KOPT-K1 (cell line): Measurements from ENCODE around the gene CTPS1.

Experiments
- H3K27ac ChIP-seq: fragments of 200-600 bp; sonication (generic); 2 replicates; pipeline ENCODE4 v1.5.1; 2016; ENCODE audit warnings: antibody characterized with exemption, mild to moderate bottlenecking, low read depth, low read length; ENCODE audit not compliant: poor library complexity, severe bottlenecking
- H3K36me3 ChIP-seq: fragments of 200-600 bp; sonication (generic); 2 replicates; pipeline ENCODE4 v1.5.1; 2017; ENCODE audit warnings: antibody characterized with exemption, mild to moderate bottlenecking, low read length, moderate library complexity; ENCODE audit not compliant: insufficient read depth
- H3K9me3 ChIP-seq: fragments of 200-600 bp; sonication (generic); 2 replicates; pipeline ENCODE4 v1.5.1; 2017; ENCODE audit warnings: antibody characterized with exemption, low read length, mild to moderate bottlenecking; ENCODE audit not compliant: insufficient read depth, poor library complexity, severe bottlenecking

Gene CTPS1

DNA sequence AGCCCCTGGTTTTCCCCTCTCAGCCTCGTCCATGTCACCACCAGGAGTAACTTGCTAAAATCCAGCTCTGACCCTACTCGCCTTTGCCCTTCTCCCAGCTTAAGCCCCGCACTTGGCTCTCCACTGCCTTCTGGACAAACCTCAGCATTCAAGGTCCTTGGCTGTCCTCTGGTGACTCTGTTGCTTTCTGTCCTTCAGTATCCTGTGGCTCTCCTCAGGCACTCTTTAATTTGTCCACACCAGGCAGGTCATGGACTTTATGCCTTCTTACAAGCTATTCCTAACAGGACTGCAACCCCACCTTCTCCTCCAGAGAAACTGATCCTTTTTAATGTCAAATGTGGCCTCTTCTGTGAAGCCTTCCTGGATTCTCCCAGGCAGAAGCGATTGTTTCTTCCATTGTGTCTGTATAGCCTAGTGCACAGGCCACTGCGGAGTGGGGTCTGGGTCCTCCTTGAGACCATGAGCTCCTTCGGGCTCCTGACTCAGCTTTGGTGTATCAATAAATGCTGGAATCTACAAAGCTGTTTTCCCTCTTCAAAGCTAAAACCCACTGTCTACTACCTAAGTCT, 26.7 kb upstream of the CTPS1 start:
- Histone ChIP-seq H3K9me3 (no peaks in the 10 kb centered on the region), H3K27ac (no peak overlapping the region), H3K36me3 (no peaks in the 10 kb centered on the region)

DNA sequence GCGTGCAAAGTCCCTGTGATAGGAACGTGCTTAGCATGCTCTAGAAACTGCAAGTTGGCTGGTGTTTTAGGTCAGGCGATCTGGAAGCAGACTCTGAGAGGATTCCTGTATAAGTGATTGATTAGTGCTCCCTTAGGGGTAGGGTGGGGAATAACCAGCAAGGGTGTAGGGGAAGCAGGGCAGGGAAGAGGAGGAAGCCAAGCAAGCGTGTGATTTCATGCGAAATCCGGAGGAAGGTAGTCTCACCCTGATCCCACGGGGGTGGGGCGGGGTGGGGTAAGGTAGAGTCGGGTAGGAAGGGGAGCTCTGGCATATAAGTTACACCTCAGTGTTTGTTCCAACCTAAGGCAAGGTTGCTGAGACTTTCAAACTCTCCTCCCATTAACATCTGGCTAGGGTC, 24.9 kb upstream of the CTPS1 start:
- H3K36me3 ChIP-seq = no peaks in the 10 kb centered on the region
- no peak overlapping the region for H3K27ac ChIP-seq
- H3K9me3 ChIP-seq = peaks cover 4% of the 10 kb centered on the region

DNA sequence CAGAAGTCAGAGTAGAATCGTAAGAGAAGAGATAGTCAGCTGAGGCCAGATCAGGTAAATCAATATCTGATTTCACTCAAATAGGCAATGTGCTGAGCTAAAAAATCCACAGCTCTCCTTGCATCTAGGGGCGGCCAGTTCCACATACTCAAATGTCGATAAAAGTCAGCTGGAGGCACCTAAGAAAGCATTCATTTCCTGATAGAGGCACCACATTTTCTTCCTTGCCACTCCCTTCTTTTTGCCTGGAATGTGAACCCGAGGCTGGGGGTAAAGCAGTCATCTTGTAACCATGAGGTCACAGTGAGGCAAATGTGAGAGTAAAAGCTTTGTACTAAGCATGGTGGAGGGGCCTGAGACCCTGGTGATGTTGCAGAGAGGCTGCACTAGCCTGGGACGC, 24.2 kb upstream of the CTPS1 start:
- H3K9me3 ChIP-seq = peaks cover 4% of the 10 kb centered on the region
- no peaks in the 10 kb centered on the region for H3K36me3 ChIP-seq
- no peak overlapping the region for H3K27ac ChIP-seq

DNA sequence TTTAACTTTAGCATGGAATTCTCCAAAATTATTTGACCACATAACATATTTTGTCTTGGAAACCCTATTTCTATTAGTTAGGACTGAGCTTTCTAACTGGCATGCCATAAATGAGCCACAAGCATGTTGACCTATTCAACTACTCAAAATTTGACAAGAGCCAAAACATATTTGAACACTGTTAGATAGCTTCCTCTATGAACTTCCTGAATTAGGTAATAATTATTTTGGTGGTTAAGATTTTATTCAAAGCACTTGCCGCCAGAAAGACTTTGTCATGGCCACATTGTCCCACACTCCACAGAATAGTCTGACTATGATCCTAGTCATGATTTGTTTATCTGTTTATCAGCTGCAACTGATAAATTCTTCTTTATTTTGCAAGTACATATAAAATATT, 23.1 kb upstream of the CTPS1 start:
- Histone ChIP-seq H3K36me3 (no peaks in the 10 kb centered on the region), H3K9me3 (peaks cover 4% of the 10 kb centered on the region), H3K27ac (no peak overlapping the region)

DNA sequence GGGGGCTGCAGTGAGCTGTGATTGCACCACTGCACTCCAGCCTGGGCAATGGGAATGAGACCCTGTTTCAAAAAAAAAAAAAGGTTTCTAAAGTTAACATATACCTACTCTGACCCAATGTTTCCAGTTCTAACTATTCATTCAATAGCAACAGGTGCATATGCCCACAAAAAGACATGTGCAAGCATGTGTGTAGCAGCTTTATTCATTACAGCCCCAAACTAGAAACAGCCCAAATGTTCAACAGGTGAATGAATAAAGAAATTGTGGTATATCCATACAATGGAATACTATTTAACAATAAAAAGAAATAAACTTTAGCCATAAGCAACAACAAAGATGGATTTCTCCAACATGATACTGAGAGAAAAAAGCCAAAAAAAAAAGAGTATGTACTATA, 21.3 kb upstream of the CTPS1 start:
- no peaks in the 10 kb centered on the region for H3K36me3 ChIP-seq
- H3K27ac ChIP-seq = no peak overlapping the region
- H3K9me3 ChIP-seq = peaks cover 4% of the 10 kb centered on the region

DNA sequence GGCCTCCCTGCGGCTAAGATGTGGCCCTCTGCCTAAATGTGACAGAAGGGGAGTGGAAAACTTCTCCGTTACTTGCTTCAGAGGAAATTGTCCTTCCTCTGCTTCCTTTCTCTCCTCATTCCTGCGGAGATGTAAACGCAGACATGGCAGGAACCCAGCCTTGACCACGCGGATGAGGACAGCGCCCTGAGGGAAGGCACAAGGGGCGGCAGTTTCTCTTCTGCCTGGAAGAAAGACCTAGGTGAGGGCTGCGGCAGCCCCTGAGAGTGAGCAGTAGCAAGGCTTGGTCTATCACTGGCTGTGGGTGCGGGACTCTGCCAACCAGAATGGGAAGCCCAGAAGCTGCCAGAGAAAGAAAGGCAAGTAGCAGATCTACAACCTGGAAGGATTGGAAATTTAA, 14.0 kb upstream of the CTPS1 start:
- Histone ChIP-seq H3K27ac (no peak overlapping the region), H3K9me3 (no peaks in the 10 kb centered on the region), H3K36me3 (no peaks in the 10 kb centered on the region)

DNA sequence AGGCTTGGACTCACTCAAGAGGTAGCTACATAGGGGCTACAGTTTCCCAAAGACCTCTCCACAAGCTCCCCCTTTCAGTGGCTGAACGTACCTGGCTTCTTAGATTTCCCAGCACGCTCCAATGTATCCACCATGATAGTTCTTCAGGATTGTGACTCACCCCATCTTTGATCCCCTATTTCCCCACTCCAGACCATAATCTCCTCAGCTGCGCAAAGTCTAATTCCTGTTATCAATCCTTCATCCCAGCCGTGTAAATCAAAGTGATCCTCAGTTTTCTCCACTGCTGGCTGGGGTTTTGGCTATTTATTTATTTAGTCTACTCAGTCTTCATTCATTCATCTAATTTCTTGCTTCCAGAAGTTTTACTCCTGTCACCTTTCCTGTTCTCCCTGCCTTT, 13.1 kb upstream of the CTPS1 start:
- no peak overlapping the region for H3K27ac ChIP-seq
- no peaks in the 10 kb centered on the region for H3K36me3 ChIP-seq
- no peaks in the 10 kb centered on the region for H3K9me3 ChIP-seq

DNA sequence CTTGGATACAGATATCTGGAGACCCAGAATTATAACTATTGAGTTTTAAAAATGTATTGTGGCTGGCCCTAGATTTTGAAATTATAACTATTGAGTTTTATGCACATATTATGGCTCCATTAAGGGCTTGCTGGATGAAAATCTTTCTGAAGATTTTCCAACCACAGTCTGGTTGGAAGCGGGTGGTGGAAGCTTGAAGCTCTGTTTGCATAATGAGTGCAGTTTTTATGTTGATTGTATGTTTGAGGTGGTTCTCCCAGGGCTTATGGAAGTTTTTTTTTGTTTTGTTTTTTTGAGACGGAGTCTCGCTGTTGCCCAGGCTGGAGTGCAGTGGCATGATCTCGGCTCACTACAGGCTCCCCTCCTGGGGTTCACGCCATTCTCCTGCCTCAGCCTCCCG, 10.1 kb upstream of the CTPS1 start:
- Histone ChIP-seq H3K9me3 (no peaks in the 10 kb centered on the region), H3K36me3 (no peaks in the 10 kb centered on the region), H3K27ac (no peak overlapping the region)

DNA sequence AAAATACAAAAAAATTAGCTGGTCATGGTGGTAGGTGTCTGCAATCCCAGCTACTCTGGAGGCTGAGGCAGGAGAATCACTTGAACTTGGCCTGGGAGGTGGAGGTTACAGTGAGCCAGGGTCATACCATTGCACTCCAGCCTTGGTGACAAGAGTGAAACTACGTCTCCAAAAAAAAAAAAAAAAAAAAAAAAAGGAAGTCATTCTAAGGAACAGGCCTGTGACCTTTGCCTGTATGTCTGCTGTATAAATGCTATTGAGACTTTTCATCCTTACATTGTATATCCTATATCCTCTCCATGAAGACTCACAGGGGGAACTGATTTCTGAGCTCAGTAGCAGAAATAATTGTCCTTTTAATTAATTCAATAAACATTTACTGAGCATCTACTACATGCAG, 7.5 kb upstream of the CTPS1 start:
- Histone ChIP-seq H3K36me3 (no peaks in the 10 kb centered on the region), H3K9me3 (no peaks in the 10 kb centered on the region), H3K27ac (no peak overlapping the region)

DNA sequence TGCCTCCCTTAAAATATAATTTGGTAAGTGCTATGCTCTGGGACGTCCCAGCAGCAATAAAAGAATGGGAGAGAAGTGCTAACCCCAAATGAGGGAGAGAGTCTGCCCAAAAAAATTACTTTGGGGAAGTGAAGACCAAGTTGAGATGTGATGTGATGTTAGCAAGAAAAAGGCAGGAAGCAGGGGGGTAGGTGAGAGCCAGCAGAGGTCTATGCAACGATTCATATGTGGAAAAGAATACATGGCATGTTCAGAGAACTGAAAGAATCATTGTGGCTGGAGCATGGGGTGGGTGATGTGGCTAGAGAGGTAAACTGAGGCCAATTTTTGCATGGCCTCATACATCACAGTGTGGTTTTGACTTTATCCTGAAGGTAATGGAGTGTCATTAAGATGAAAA, 5.6 kb upstream of the CTPS1 start:
- Histone ChIP-seq H3K9me3 (no peaks in the 10 kb centered on the region), H3K36me3 (no peaks in the 10 kb centered on the region), H3K27ac (no peak overlapping the region)

DNA sequence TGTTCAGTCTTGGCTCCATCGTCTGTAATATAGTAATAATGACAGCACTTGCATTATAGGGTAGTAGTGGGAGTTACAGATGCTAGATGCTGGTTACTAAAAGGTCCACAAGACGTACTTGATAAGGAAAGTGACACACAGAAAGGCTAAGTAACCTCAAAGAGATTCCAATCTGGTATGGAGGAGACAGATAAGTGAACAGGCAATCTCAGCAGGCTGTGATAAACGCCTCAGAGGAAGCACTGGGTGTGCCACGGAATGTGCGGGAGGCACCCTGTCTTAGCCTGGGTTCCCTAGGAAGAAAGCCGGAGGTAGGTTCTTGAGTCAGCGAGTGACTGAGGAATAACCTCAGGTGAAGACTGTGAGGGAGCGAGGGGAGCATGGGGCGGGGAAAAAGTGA, 4.6 kb upstream of the CTPS1 start:
- H3K36me3 ChIP-seq = no peaks in the 10 kb centered on the region
- H3K27ac ChIP-seq = no peak overlapping the region
- no peaks in the 10 kb centered on the region for H3K9me3 ChIP-seq

DNA sequence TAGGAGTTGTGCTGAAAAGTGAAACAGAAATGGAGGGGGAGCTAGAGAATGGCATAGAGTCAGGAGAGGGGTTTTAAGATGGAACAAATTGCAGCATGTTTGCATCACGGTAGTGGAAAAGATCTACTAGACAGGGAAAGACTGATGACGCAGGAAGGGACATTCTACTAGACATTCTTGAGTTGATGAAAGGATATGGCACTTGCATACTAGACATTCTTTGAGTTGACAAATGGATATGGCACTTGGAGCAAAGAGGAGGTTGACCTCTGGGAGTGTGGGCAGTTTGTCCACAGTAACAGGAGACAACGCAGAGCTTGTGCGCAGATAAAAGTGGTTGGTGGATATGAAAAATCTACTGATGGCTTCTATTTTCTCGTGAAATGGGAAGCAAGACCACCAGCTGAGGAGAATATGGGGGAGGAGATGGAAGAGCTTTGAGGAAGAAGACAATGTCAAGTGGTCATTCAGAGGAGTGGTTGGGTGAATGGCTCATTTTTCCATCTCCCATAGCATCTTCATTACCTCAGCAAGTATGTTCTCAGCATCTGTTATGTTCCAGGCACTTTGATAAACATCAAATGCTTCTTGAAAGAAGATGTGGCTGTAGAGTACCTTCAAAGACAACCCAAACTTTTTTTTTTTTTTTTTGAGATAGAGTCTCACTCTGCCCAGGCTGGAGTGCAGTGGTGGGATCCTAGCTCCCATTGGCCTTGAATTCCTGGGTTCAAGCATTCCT, 2.4 kb upstream of the CTPS1 start:
- Histone ChIP-seq H3K36me3 (peaks cover 12% of the 10 kb centered on the region), H3K27ac (no peak overlapping the region), H3K9me3 (no peaks in the 10 kb centered on the region)

DNA sequence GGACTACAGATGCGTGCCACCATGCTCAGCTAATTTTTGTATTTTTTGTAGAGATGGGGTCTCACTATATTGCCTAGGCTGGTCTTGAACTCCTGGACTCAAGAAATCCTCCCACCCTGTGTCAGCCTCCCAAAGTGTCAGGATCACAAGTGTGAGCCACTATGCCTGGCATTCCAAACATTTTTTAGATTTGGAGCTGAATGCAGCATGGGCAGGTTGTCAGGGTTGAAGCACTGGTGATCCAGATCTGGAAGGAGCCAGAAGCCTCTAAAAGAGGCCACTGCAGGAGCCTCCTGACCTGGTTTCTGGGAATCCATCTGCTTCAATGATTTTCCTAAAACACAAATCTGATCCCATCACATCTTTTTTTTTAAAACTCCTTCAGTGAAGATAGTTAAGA, 1.8 kb upstream of the CTPS1 start:
- H3K27ac ChIP-seq = no peak overlapping the region
- H3K36me3 ChIP-seq = peaks cover 18% of the 10 kb centered on the region
- H3K9me3 ChIP-seq = no peaks in the 10 kb centered on the region

DNA sequence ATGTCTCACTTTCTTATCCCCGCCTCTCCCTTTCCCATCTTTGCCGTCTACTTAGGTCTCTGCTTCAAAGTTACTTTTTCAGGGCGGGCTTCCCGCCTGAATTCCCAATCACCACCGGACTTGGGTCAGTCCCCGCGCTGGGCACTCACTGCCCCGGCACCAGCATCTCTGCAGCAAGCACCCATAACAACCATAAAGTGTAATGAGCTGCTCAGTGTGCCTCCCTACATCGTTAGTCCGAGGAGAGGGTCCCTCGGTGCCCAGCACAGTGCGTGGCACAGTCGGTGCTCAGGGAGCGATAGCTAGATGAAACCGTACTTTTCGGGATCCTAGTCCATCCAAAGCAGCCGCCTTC, 633 bp upstream of the CTPS1 start:
- peak overlapping the region; percentile 90 for H3K27ac ChIP-seq
- no peaks in the 10 kb centered on the region for H3K9me3 ChIP-seq
- peaks cover 29% of the 10 kb centered on the region for H3K36me3 ChIP-seq

DNA sequence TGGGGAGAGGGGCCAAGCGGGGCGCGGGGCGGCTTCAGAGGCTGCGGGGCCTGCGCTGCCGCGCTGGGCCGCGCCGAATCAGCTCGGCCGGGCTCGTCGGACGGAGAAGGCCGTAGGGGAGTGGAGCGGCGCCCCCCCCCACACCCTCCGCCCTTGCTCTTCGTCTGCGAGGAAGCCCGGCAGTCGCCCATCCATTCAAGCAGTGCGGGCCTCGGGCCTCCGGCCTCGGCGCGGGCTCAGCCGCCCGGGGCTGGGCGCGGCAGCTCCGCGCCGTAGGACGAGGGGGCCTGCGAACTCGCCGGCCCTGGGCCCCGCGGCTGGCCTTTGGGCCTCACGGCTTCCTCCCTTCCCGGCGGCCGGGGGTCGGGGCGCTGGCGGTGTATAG, 564 bp downstream of the CTPS1 start:
- peaks cover 41% of the 10 kb centered on the region for H3K36me3 ChIP-seq
- no peaks in the 10 kb centered on the region for H3K9me3 ChIP-seq
- peak overlapping the region; percentile 90 for H3K27ac ChIP-seq

DNA sequence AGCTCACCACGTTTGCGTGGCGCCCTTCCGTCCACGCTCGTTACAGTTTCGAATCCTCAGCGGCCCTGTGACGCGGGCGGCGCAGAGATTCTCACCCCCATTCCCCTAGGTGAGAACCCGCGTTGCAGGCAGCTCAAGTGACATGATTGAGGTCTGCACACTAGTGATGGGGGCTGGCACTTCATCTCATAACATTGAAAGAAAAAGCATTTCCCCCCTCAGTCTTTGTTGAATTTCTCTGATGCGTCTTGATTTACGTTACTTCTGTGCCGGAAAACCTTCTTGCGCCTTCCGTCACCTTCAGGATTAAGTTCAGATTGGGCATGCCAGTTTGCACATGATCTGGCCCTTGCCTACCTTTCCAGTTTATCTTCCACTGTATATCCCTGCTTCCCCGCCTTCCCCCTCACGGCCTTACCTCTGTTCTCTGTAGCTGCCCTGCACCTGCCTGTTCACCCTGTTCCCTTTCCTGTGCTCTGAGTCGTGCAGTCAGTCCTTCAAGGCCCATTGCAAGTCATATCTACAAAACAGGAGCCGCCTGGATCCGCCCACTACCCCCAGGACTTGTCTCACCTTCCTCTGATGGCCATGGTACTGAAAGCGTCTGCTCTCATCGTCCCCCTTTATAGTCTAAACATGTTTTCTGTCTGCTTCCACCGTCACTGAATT, 1.1 kb downstream of the CTPS1 start:
- peak overlapping the region; percentile 90 for H3K27ac ChIP-seq
- H3K36me3 ChIP-seq = peaks cover 46% of the 10 kb centered on the region
- H3K9me3 ChIP-seq = no peaks in the 10 kb centered on the region
